ENCODE measurements around the gene STXBP5L.

DNA sequence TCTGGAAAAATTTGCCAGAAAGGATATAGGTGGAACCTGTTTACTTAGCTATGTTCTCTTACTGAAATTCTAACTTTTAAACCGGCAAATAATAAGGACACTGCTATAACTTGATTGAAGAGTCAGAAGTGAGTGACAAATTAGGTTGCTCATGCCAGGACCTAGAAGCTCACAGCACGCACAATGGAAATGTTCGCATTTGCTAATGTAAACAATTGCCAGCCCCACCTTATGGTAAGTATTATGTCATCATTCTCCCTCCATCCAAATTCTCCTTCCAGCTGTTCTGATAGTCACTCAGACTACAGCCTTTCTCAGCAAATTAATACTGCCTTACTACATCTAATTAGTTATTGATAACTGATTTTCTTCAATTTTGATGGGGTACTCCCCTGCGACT lies 4.8 kb upstream of the STXBP5L start:
- TF ChIP-seq CTCF (conservative IDR thresholded peaks at IDR 0.05; ENCODE audit: low read depth, low read length) (no peak), RAD21 (IDR thresholded peaks at IDR 0.05; ENCODE audit: low read length) (no peak), USF2 (IDR thresholded peaks at IDR 0.05; ENCODE audit: low read depth, low read length) (no peak), POLR2A (IDR thresholded peaks at IDR 0.05; ENCODE audit: low read depth, low read length) (no peak), RFX5 (IDR thresholded peaks at IDR 0.05; ENCODE audit: low read depth, low read length) (no peak), MAZ (IDR thresholded peaks at IDR 0.05; ENCODE audit: borderline replicate concordance, low read depth, low read length) (no peak), FOS (IDR thresholded peaks at IDR 0.05; ENCODE audit: low read depth, low read length) (no peak), BHLHE40 (IDR thresholded peaks at IDR 0.05; ENCODE audit: low read depth, low read length) (no peak), SMC3 (IDR thresholded peaks at IDR 0.05; ENCODE audit: low read depth, low read length) (no peak), RCOR1 (IDR thresholded peaks at IDR 0.05; ENCODE audit: insufficient replicate concordance, low read length) (no peak), CEBPB (IDR thresholded peaks at IDR 0.05; ENCODE audit: low read depth, low read length) (no peak)
